AG09319 (cell line): ENCODE data around the gene AARS2.

Experiments used
- DNase-seq: peaks from one replicate; pipeline ENCODE4 v3.0.0-alpha.2; 2010; ENCODE audit warnings: low read depth; ENCODE audit errors: extremely low read depth
- CTCF ChIP-seq: IDR thresholded peaks from 2 replicates; pipeline ENCODE4 v1.5.1; 2011; ENCODE audit warnings: low read depth, mild to moderate bottlenecking, inconsistent platforms, low read length, moderate library complexity

Gene AARS2

GRCh38 chr6:44253307-44254101 is 59.6 kb downstream of the AARS2 start:
- DNase-seq, result no peak
- TF ChIP-seq CTCF, result peak; percentile 46

- DNase-seq, result no peak
- TF ChIP-seq CTCF, result no peak
These were observed 61.3 kb downstream of the AARS2 start for GRCh38 chr6:44251576-44252524.

- TF ChIP-seq CTCF, result no peak
- DNase-seq, result no peak
These were observed 62.4 kb downstream of the AARS2 start for GRCh38 chr6:44250718-44251123.

- TF ChIP-seq CTCF, result no peak
- DNase-seq, result no peak
These were observed 63.0 kb downstream of the AARS2 start for GRCh38 chr6:44250067-44250717.
